Stimulated activated CD4-positive, alpha-beta T cell treated with anti-CD3 and anti-CD28 coated beads, TNF-alpha, amount 100 ng/mL, for 24 hours (primary cell): ENCODE data around the gene CNTRL.
"Not testable (repeated sequence)": the region's sequence is repeated elsewhere in the genome, so short reads cannot be mapped to it uniquely, and the experiment has no call there.

Source experiments
- DNase-seq, 3 experiments: peaks; one replicate each; pipeline ENCODE4 v3.0.0-alpha.2; 2020; ENCODE audit warnings: low read depth in 3 of 3

Gene CNTRL

GRCh38 chr9:121074370-121075250 lies at the start of gene CNTRL:
CNTRL (plus strand) TSS chr9:121074955; CDS start chr9:121088327, 13,372 bp downstream.
- peak; percentile 85 to 94 (median 87) for DNase-seq

GRCh38 chr9:121026260-121026691 lies 48.5 kb upstream of the CNTRL start:
- no peak for DNase-seq

GRCh38 chr9:121026768-121027167 lies 48.0 kb upstream of the CNTRL start:
- DNase-seq = no peak

- DNase-seq = not testable (repeated sequence)
These were observed 46.5 kb upstream of the CNTRL start for GRCh38 chr9:121028285-121028684.

GRCh38 chr9:121029469-121029868 lies 45.3 kb upstream of the CNTRL start:
- DNase-seq = no peak

- no peak for DNase-seq
These were observed 40.2 kb upstream of the CNTRL start for GRCh38 chr9:121034529-121034928.

GRCh38 chr9:121035717-121036116 lies 39.0 kb upstream of the CNTRL start:
- not testable (repeated sequence) for DNase-seq

GRCh38 chr9:121038362-121038761 lies 36.4 kb upstream of the CNTRL start:
- no peak for DNase-seq

- DNase-seq = no peak
These were observed 36.0 kb upstream of the CNTRL start for GRCh38 chr9:121038804-121039203.

- DNase-seq = no peak
These were observed 26.6 kb upstream of the CNTRL start for GRCh38 chr9:121048175-121048574.

- no peak for DNase-seq
These were observed 26.1 kb upstream of the CNTRL start for GRCh38 chr9:121048618-121049017.

- DNase-seq = no peak
These were observed 24.4 kb upstream of the CNTRL start, which contains the start of gene C5 for GRCh38 chr9:121050128-121050988. C5 (minus strand) TSS chr9:121050275; CDS start chr9:121050246, 29 bp downstream.

GRCh38 chr9:121053544-121053943 lies 21.2 kb upstream of the CNTRL start:
- no peak for DNase-seq

GRCh38 chr9:121055642-121056143 lies 19.1 kb upstream of the CNTRL start:
- no peak for DNase-seq

GRCh38 chr9:121057821-121058220 lies 16.9 kb upstream of the CNTRL start:
- DNase-seq = no peak

GRCh38 chr9:121059513-121059912 lies 15.2 kb upstream of the CNTRL start:
- DNase-seq = no peak

GRCh38 chr9:121059998-121060636 lies 14.6 kb upstream of the CNTRL start:
- no peak for DNase-seq

- DNase-seq = no peak
These were observed 7.9 kb upstream of the CNTRL start for GRCh38 chr9:121066850-121067249.

- DNase-seq = no peak
These were observed 7.1 kb upstream of the CNTRL start for GRCh38 chr9:121067640-121068039.

- DNase-seq = no peak
These were observed 5.4 kb upstream of the CNTRL start for GRCh38 chr9:121069396-121069795.

- DNase-seq = no peak
These were observed 3.4 kb upstream of the CNTRL start for GRCh38 chr9:121071370-121071755.
